Measurements from ENCODE around the gene DTX3L.

DTX3L gene

DNA sequence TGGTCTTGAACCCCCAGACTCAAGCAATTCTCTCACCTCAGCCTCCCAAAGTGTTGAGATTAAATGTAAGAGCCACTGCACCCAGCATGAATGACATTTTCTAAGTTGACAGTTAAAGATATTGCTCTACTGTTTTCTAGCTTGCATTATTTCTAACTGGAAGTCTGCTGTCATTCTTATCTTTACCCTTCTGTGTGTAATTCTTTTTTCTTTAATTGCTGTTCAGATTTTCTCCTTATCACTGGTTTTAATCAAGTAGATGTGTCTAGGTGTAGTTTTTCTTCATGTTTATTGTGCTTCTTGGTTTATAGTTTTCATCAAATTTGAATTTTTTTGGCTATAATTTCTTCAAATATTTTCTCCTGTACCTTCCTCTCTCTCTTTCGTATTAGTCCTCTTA is 18.3 kb downstream of the DTX3L start:
- H3K4me3 ChIP-seq (ENCODE audit: low read depth, low read length): no peak overlapping the region
- no peak overlapping the region for H2BK5ac ChIP-seq (ENCODE audit: low read depth, low read length, poor library complexity)
- H3K4me2 ChIP-seq (ENCODE audit: low read length): no peak overlapping the region
- H3K27ac ChIP-seq (ENCODE audit: low read depth, low read length): no peak overlapping the region
- no peak for DNase-seq
- H4K91ac ChIP-seq (ENCODE audit: low read depth, low read length): no peak overlapping the region
- H3K23ac ChIP-seq (ENCODE audit: low read length): no peak overlapping the region
- H3K14ac ChIP-seq (ENCODE audit: low read length): no peak overlapping the region
- H2AFZ ChIP-seq (ENCODE audit: insufficient read depth, low read length, poor library complexity): no peak overlapping the region
- H3K9ac ChIP-seq (ENCODE audit: low read length): no peak overlapping the region
- no peak overlapping the region for H2BK12ac ChIP-seq (ENCODE audit: low read length)
- H3K18ac ChIP-seq (ENCODE audit: low read length): no peak overlapping the region
- no CpG with 5 or more reads among the region's 1 CpG for WGBS (ENCODE audit: extremely low coverage, insufficient coverage, insufficient read length)
- H3K79me2 ChIP-seq (ENCODE audit: control insufficient read depth, insufficient read depth, low read length, poor library complexity): peaks cover 2% of the 10 kb centered on the region
- peaks cover 3% of the 10 kb centered on the region for H3K9me3 ChIP-seq (ENCODE audit: insufficient read depth, low read depth, low read length)
- H3K79me1 ChIP-seq (ENCODE audit: low read length): no peaks in the 10 kb centered on the region
- no peak overlapping the region for H3K4ac ChIP-seq (ENCODE audit: low read depth, low read length)
- H3K36me3 ChIP-seq (ENCODE audit: control insufficient read depth in 1 of 2, insufficient read depth in 2 of 2, low read length in 2 of 2): no peaks in the 10 kb centered on the region
- peaks cover 0 to 4% of the 10 kb centered on the region in 2 experiments for H3K4me1 ChIP-seq (ENCODE audit: control insufficient read depth in 1 of 2, insufficient read depth in 2 of 2, low read length in 2 of 2)
- H2BK120ac ChIP-seq (ENCODE audit: insufficient read depth, low read length, poor library complexity): no peak overlapping the region
- H4K8ac ChIP-seq (ENCODE audit: low read depth, low read length): no peak overlapping the region
- peaks cover 4% of the 10 kb centered on the region for H3K27me3 ChIP-seq (ENCODE audit: insufficient read depth, low read length)
- no peak overlapping the region for H2AK5ac ChIP-seq (ENCODE audit: low read length)
- no peak overlapping the region for H4K12ac ChIP-seq (ENCODE audit: low read depth, low read length)

DNA sequence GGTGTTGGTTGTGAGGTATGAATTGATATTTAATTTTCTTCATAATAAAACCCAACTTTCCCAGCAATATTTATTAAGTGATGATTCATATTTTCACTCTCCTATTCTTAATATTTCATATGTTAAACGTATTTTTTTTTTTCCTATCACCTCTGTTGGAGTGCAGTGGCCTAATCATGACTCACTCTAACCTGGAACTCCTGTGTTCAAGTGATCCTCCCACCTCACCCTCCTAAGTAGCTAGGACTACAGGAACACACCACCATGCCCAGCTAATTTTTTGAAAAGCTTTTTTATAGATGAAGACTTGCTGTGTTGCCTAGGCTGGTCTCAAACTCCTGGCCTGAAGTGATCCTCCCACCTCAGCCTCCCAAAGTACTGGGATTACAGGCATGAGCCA is 22.0 kb downstream of the DTX3L start:
- no peaks in the 10 kb centered on the region for H3K36me3 ChIP-seq (ENCODE audit: control insufficient read depth in 1 of 2, insufficient read depth in 2 of 2, low read length in 2 of 2)
- H4K91ac ChIP-seq (ENCODE audit: low read depth, low read length): no peak overlapping the region
- H3K27ac ChIP-seq (ENCODE audit: low read depth, low read length): no peak overlapping the region
- no peak overlapping the region for H3K4me3 ChIP-seq (ENCODE audit: low read depth, low read length)
- H3K4me1 ChIP-seq (ENCODE audit: control insufficient read depth in 1 of 2, insufficient read depth in 2 of 2, low read length in 2 of 2): no peaks in the 10 kb centered on the region
- H3K4me2 ChIP-seq (ENCODE audit: low read length): no peak overlapping the region
- H3K9ac ChIP-seq (ENCODE audit: low read length): no peak overlapping the region
- no peak overlapping the region for H3K4ac ChIP-seq (ENCODE audit: low read depth, low read length)
- no peak overlapping the region for H3K18ac ChIP-seq (ENCODE audit: low read length)
- no peak overlapping the region for H4K12ac ChIP-seq (ENCODE audit: low read depth, low read length)
- no peak overlapping the region for H3K23ac ChIP-seq (ENCODE audit: low read length)
- H2AFZ ChIP-seq (ENCODE audit: insufficient read depth, low read length, poor library complexity): no peak overlapping the region
- peaks cover 3% of the 10 kb centered on the region for H3K9me3 ChIP-seq (ENCODE audit: insufficient read depth, low read depth, low read length)
- H3K79me1 ChIP-seq (ENCODE audit: low read length): no peaks in the 10 kb centered on the region
- no peak overlapping the region for H2BK120ac ChIP-seq (ENCODE audit: insufficient read depth, low read length, poor library complexity)
- no peak for DNase-seq
- no peaks in the 10 kb centered on the region for H3K27me3 ChIP-seq (ENCODE audit: insufficient read depth, low read length)
- no peak overlapping the region for H2BK12ac ChIP-seq (ENCODE audit: low read length)
- H4K8ac ChIP-seq (ENCODE audit: low read depth, low read length): no peak overlapping the region
- H2AK5ac ChIP-seq (ENCODE audit: low read length): no peak overlapping the region
- WGBS (ENCODE audit: extremely low coverage, insufficient coverage, insufficient read length): no CpG with 5 or more reads among the region's 1 CpG
- no peak overlapping the region for H2BK5ac ChIP-seq (ENCODE audit: low read depth, low read length, poor library complexity)
- no peak overlapping the region for H3K14ac ChIP-seq (ENCODE audit: low read length)
- H3K79me2 ChIP-seq (ENCODE audit: control insufficient read depth, insufficient read depth, low read length, poor library complexity): no peaks in the 10 kb centered on the region

DNA sequence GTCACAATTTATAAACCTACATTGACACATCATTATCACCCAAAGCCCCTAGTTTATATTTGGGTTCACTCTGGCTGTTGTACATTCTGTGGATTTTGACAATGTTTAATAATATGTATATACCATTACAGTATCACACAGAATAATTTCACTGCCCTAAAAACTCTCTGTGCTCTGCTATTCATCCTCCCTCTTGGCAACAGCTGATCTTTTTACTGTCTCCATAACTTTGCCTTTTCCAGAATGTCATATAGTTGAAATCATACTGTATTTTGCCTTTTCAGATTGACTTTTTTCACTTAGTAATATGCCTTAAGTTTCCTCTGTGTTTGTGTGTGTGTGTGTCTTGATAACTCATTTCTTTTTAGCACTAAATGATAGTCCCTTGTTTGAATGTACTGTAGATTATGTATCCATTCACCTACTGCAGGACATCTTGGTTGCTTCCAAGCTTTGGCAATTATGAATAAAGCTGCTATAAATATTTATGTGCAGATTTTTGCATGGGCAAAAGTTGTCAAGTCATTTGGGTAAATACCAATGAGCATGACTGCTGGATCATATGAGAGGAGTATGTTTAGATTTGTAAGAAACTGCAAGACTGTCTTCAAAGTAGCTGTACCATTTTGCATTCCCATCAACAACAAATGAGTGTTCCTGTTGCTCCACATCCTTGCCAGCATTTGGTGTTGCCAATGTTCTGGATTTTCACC is 22.8 kb downstream of the DTX3L start:
- no peak overlapping the region for H4K8ac ChIP-seq (ENCODE audit: low read depth, low read length)
- H3K23ac ChIP-seq (ENCODE audit: low read length): no peak overlapping the region
- H3K79me2 ChIP-seq (ENCODE audit: control insufficient read depth, insufficient read depth, low read length, poor library complexity): no peaks in the 10 kb centered on the region
- no peak overlapping the region for H4K12ac ChIP-seq (ENCODE audit: low read depth, low read length)
- no peak for DNase-seq
- no peaks in the 10 kb centered on the region for H3K4me1 ChIP-seq (ENCODE audit: control insufficient read depth in 1 of 2, insufficient read depth in 2 of 2, low read length in 2 of 2)
- no peak overlapping the region for H2AFZ ChIP-seq (ENCODE audit: insufficient read depth, low read length, poor library complexity)
- H3K18ac ChIP-seq (ENCODE audit: low read length): no peak overlapping the region
- no peak overlapping the region for H3K9ac ChIP-seq (ENCODE audit: low read length)
- no peaks in the 10 kb centered on the region for H3K36me3 ChIP-seq (ENCODE audit: control insufficient read depth in 1 of 2, insufficient read depth in 2 of 2, low read length in 2 of 2)
- H3K4ac ChIP-seq (ENCODE audit: low read depth, low read length): no peak overlapping the region
- no peak overlapping the region for H2AK5ac ChIP-seq (ENCODE audit: low read length)
- no peak overlapping the region for H3K4me3 ChIP-seq (ENCODE audit: low read depth, low read length)
- H4K91ac ChIP-seq (ENCODE audit: low read depth, low read length): no peak overlapping the region
- no peak overlapping the region for H3K4me2 ChIP-seq (ENCODE audit: low read length)
- H3K27ac ChIP-seq (ENCODE audit: low read depth, low read length): no peak overlapping the region
- H3K14ac ChIP-seq (ENCODE audit: low read length): no peak overlapping the region
- no peak overlapping the region for H2BK12ac ChIP-seq (ENCODE audit: low read length)
- peaks cover 3% of the 10 kb centered on the region for H3K9me3 ChIP-seq (ENCODE audit: insufficient read depth, low read depth, low read length)
- H3K27me3 ChIP-seq (ENCODE audit: insufficient read depth, low read length): no peaks in the 10 kb centered on the region
- H3K79me1 ChIP-seq (ENCODE audit: low read length): no peaks in the 10 kb centered on the region
- H2BK120ac ChIP-seq (ENCODE audit: insufficient read depth, low read length, poor library complexity): no peak overlapping the region
- no peak overlapping the region for H2BK5ac ChIP-seq (ENCODE audit: low read depth, low read length, poor library complexity)

DNA sequence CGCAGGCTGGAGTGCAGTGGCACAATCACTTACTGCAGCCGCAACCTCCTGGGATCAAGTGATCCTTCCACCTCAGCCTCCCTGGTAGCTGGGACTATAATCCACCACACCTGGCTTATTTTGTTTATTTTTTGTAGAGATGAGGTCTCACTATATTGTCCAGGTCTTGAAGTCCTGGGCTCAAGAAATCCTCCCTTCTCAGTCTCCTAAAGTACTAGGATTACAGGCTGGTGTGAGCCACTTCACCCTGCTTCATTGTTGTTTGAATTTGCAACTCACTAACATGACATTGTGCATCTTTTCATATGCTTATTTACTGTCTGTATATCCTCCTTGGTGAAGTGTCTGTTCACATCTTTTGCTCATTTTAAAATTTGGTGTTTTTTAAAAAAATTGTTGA is 23.4 kb downstream of the DTX3L start:
- Histone ChIP-seq H3K79me2 (ENCODE audit: control insufficient read depth, insufficient read depth, low read length, poor library complexity) (no peaks in the 10 kb centered on the region), H4K12ac (ENCODE audit: low read depth, low read length) (no peak overlapping the region), H3K4me1 (ENCODE audit: control insufficient read depth in 1 of 2, insufficient read depth in 2 of 2, low read length in 2 of 2) (no peaks in the 10 kb centered on the region), H3K9me3 (ENCODE audit: insufficient read depth, low read depth, low read length) (no peaks in the 10 kb centered on the region), H2BK120ac (ENCODE audit: insufficient read depth, low read length, poor library complexity) (no peak overlapping the region), H3K79me1 (ENCODE audit: low read length) (no peaks in the 10 kb centered on the region), H2BK12ac (ENCODE audit: low read length) (no peak overlapping the region), H3K4ac (ENCODE audit: low read depth, low read length) (no peak overlapping the region), H2BK5ac (ENCODE audit: low read depth, low read length, poor library complexity) (no peak overlapping the region), H3K4me2 (ENCODE audit: low read length) (no peak overlapping the region), H3K27me3 (ENCODE audit: insufficient read depth, low read length) (no peaks in the 10 kb centered on the region), H3K14ac (ENCODE audit: low read length) (no peak overlapping the region), H2AFZ (ENCODE audit: insufficient read depth, low read length, poor library complexity) (no peak overlapping the region), H3K4me3 (ENCODE audit: low read depth, low read length) (no peak overlapping the region), H2AK5ac (ENCODE audit: low read length) (no peak overlapping the region), H3K9ac (ENCODE audit: low read length) (no peak overlapping the region), H3K36me3 (ENCODE audit: control insufficient read depth in 1 of 2, insufficient read depth in 2 of 2, low read length in 2 of 2) (no peaks in the 10 kb centered on the region), H4K91ac (ENCODE audit: low read depth, low read length) (no peak overlapping the region), H3K23ac (ENCODE audit: low read length) (no peak overlapping the region), H3K18ac (ENCODE audit: low read length) (no peak overlapping the region), H3K27ac (ENCODE audit: low read depth, low read length) (no peak overlapping the region), H4K8ac (ENCODE audit: low read depth, low read length) (no peak overlapping the region)
- whole genome bisulfite sequencing (ENCODE audit: extremely low coverage, insufficient coverage, insufficient read length): no CpG with 5 or more reads among the region's 2 CpGs
- no peak for DNase-seq

All from trophoblast cell (in vitro differentiated cells and primary cell).